CD14-positive monocyte (primary cell): ENCODE measurements around the gene PTPN13. TPM values are rescaled to one million over a fixed set of nuclear protein-coding genes. Genes with fewer than 3 reads are reported as not detected.

Source experiments
- DNase-seq, 3 donors: peaks; one replicate each; pipeline ENCODE4 v3.0.0-alpha.2; 2011 to 2022
- H2AFZ ChIP-seq: 2 replicates; pipeline ENCODE4 v1.6.0; 2012; ENCODE audit warnings: mild to moderate bottlenecking, low read depth, low read length, inconsistent platforms; ENCODE audit not compliant: insufficient read depth, poor library complexity, severe bottlenecking
- H3K27ac ChIP-seq, 2 donors: 1 replicate in 1 of 2; 2 replicates in 1 of 2; pipeline ENCODE4 v1.5.1; 2012 to 2013; ENCODE audit warnings: low read length in 2 of 2, control low read depth in 1 of 2, inconsistent platforms in 1 of 2, low read depth in 1 of 2, mild to moderate bottlenecking in 1 of 2
- H3K27me3 ChIP-seq, 2 donors: one replicate each; pipeline versions ENCODE4 v1.6.0 to v1.6.1; 2011 to 2013; ENCODE audit warnings: low read length in 2 of 2; ENCODE audit not compliant: control insufficient read depth in 2 of 2, insufficient read depth in 2 of 2
- H3K36me3 ChIP-seq, 2 donors: replicated peaks in 1 of 2; 1 replicate in 1 of 2; 2 replicates in 1 of 2; pipeline versions ENCODE4 v1.5.1 to v1.6.1; 2012 to 2013; ENCODE audit warnings: low read length in 2 of 2, control low read depth in 1 of 2, inconsistent platforms in 1 of 2, mild to moderate bottlenecking in 1 of 2; ENCODE audit not compliant: insufficient read depth in 2 of 2, control insufficient read depth in 1 of 2
- H3K4me1 ChIP-seq, 2 donors: 1 replicate in 1 of 2; 2 replicates in 1 of 2; pipeline versions ENCODE4 v1.5.1 to v1.6.1; 2012 to 2013; ENCODE audit warnings: low read length in 2 of 2, control low read depth in 1 of 2, inconsistent platforms in 1 of 2, mild to moderate bottlenecking in 1 of 2, moderate library complexity in 1 of 2; ENCODE audit not compliant: insufficient read depth in 2 of 2, control insufficient read depth in 1 of 2
- H3K4me2 ChIP-seq: replicated peaks from 2 replicates; pipeline ENCODE3; 2012; ENCODE audit warnings: low read length, moderate library complexity, mild to moderate bottlenecking; ENCODE audit not compliant: poor library complexity, severe bottlenecking; ENCODE audit errors: extremely low read depth
- H3K4me3 ChIP-seq, 3 experiments: fragments of 200-600 bp in 1 of 3; sonication (generic) in 1 of 3; replicated peaks in 1 of 3; 1 replicate in 2 of 3; 2 replicates in 1 of 3; pipeline ENCODE4 v1.5.1; 2011 to 2013; ENCODE audit warnings: low read length in 3 of 3, mild to moderate bottlenecking in 3 of 3, control low read depth in 2 of 3, low read depth in 2 of 3, inconsistent platforms in 1 of 3, moderate library complexity in 1 of 3
- H3K79me2 ChIP-seq: 2 replicates; pipeline ENCODE4 v1.6.0; 2012; ENCODE audit warnings: mild to moderate bottlenecking, control low read depth, inconsistent platforms, low read length, moderate library complexity; ENCODE audit not compliant: insufficient read depth
- H3K9ac ChIP-seq: 2 replicates; pipeline ENCODE4 v1.6.0; 2017; ENCODE audit warnings: low read length, mild to moderate bottlenecking; ENCODE audit not compliant: insufficient read depth, poor library complexity, severe bottlenecking
- H3K9me3 ChIP-seq, 2 donors: replicated peaks in 1 of 2; 1 replicate in 1 of 2; 2 replicates in 1 of 2; pipeline versions ENCODE4 v1.5.1 to v1.6.1; 2012 to 2013; ENCODE audit warnings: low read length in 2 of 2, control low read depth in 1 of 2; ENCODE audit not compliant: control insufficient read depth in 1 of 2, insufficient read depth in 1 of 2
- H4K20me1 ChIP-seq: 2 replicates; pipeline ENCODE4 v1.6.0; 2012; ENCODE audit warnings: mild to moderate bottlenecking, low read length, control low read depth, moderate library complexity; ENCODE audit not compliant: insufficient read depth
- H3K27ac Mint-ChIP-seq, 7 donors: one replicate each; pipeline ENCODE4 v1.8.0; 2020; ENCODE audit warnings: mild to moderate bottlenecking in 7 of 7, mixed read lengths in 7 of 7, moderate library complexity in 6 of 7, inconsistent platforms in 2 of 7
- H3K27me3 Mint-ChIP-seq, 3 donors: one replicate each; pipeline ENCODE4 v1.8.0; 2021 to 2022; ENCODE audit warnings: low read depth in 3 of 3, mild to moderate bottlenecking in 3 of 3, mixed read lengths in 3 of 3, moderate library complexity in 3 of 3, inconsistent platforms in 1 of 3
- H3K36me3 Mint-ChIP-seq, 2 donors: one replicate each; pipeline ENCODE4 v1.8.0; 2020; ENCODE audit warnings: mixed read lengths in 2 of 2, inconsistent platforms in 1 of 2, mild to moderate bottlenecking in 1 of 2
- H3K4me1 Mint-ChIP-seq: one replicate; pipeline ENCODE4 v1.8.0; 2020; ENCODE audit warnings: mild to moderate bottlenecking, mixed read lengths
- H3K4me3 Mint-ChIP-seq, 2 donors: one replicate each; pipeline ENCODE4 v1.8.0; 2020; ENCODE audit warnings: mild to moderate bottlenecking in 2 of 2, mixed read lengths in 2 of 2, moderate library complexity in 1 of 2
- H3K9me3 Mint-ChIP-seq, 7 donors: one replicate each; pipeline ENCODE4 v1.8.0; 2020 to 2022; ENCODE audit warnings: mixed read lengths in 7 of 7, mild to moderate bottlenecking in 6 of 7, moderate library complexity in 6 of 7, inconsistent platforms in 2 of 7
- CTCF ChIP-seq: fragments of 200-600 bp; IDR thresholded peaks from one replicate; pipeline ENCODE4 v1.8.0; 2022; ENCODE audit warnings: antibody characterized with exemption, mild to moderate bottlenecking
- WGBS: methylation state at CpG from one replicate; pipeline ENCODE4 v1.1.5; 2013; ENCODE audit warnings: missing lambda C conversion rate; ENCODE audit not compliant: insufficient coverage; 5-methylcytosine and 5-hydroxymethylcytosine counted together
- intact Hi-C, 2 donors: fragments of 100-400 bp; cut with micrococcal nuclease; formaldehyde crosslinking; loops; one replicate each; pipeline versions ENCODE4 v1.15.0 to v1.15.1; 2023
- polyA plus RNA-seq, 3 donors: library from polyadenylated mRNA; depleted of rRNA in 1 of 3; unstranded in 2 of 3; stranded (reverse) in 1 of 3; fragments of 300-500 nt in 2 of 3; fragments of >200 nt in 1 of 3; fragmentation: Illumina TruSeq in 2 of 3; gene quantifications; 1 replicate in 2 of 3; 2 replicates in 1 of 3; pipeline ENCODE4 v1.2.3, GENCODE V29; 2012 to 2021

Gene PTPN13
- polyA plus RNA-seq, 3 donors = 0.04 to 1.0 (median 0.35) TPM

DNA sequence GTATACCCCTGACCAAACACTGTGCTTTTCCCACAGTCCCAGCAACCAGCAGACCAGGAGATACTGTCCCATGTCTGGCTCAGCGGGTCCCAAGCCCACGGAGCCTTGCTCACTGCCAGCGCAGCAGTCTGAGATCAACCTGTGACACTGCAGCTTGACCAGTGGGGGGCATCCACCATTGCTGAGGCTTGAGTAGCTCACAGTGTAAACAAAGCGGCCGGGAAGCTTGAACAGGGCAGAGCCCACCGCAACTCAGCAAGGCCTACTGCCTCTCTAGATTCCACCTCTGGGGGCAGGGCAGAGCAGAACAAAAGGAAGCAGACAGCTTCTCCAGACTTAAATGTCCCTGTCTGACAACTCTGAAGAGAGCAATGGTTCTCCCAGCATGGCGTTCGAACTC lies 197.0 kb downstream of the PTPN13 start:
- Mint-ChIP-seq H3K27ac (no peak overlapping the region), H3K36me3 (no peaks in the 10 kb centered on the region), H3K4me1 (no peaks in the 10 kb centered on the region), H3K27me3 (peaks cover 0 to 3% (median 0%) of the 10 kb centered on the region in 3 donors), H3K4me3 (no peak overlapping the region), H3K9me3 (peaks cover 0 to 20% (median 7%) of the 10 kb centered on the region in 7 donors)
- intact Hi-C loops = no loop called here
- Histone ChIP-seq H3K36me3 (no peaks in the 10 kb centered on the region), H2AFZ (no peak overlapping the region), H3K9ac (no peak overlapping the region), H3K79me2 (no peaks in the 10 kb centered on the region), H3K27ac (no peak overlapping the region), H4K20me1 (no peaks in the 10 kb centered on the region), H3K4me3 (no peak overlapping the region), H3K9me3 (peaks cover 0 to 6% of the 10 kb centered on the region in 2 donors), H3K4me2 (no peak overlapping the region), H3K4me1 (no peaks in the 10 kb centered on the region), H3K27me3 (no peaks in the 10 kb centered on the region)
- TF ChIP-seq CTCF = no peak
- DNase-seq = no peak
- WGBS = 100% methylated on average over 8 of the region's 8 CpGs

GRCh38 chr4:86809809-86810208 lies 215.7 kb downstream of the PTPN13 start:
- H3K27me3 ChIP-seq = no peaks in the 10 kb centered on the region
- no peak overlapping the region for H3K27ac ChIP-seq
- no peak for TF ChIP-seq CTCF
- no peaks in the 10 kb centered on the region for H3K9me3 ChIP-seq
- WGBS = no CpG with 5 or more reads among the region's 3 CpGs
- Mint-ChIP-seq H3K27ac (no peak overlapping the region), H3K27me3 (no peaks in the 10 kb centered on the region), H3K9me3 (peaks cover 0 to 9% (median 1%) of the 10 kb centered on the region in 7 donors), H3K4me1 (no peaks in the 10 kb centered on the region), H3K36me3 (no peaks in the 10 kb centered on the region), H3K4me3 (no peak overlapping the region)
- no peaks in the 10 kb centered on the region for H3K36me3 ChIP-seq
- no peak overlapping the region for H3K4me2 ChIP-seq
- H3K79me2 ChIP-seq = no peaks in the 10 kb centered on the region
- no peak overlapping the region for H2AFZ ChIP-seq
- intact Hi-C loops = no loop called here
- H3K9ac ChIP-seq = no peak overlapping the region
- no peak overlapping the region for H3K4me3 ChIP-seq
- H3K4me1 ChIP-seq = no peaks in the 10 kb centered on the region
- DNase-seq = no peak
- H4K20me1 ChIP-seq = no peaks in the 10 kb centered on the region
